ENCODE data around the gene SLC7A5.

GRCh38 chr16:87833548-87833947, 35.8 kb downstream of the SLC7A5 start:
- TF ChIP-seq, protein P1, sequence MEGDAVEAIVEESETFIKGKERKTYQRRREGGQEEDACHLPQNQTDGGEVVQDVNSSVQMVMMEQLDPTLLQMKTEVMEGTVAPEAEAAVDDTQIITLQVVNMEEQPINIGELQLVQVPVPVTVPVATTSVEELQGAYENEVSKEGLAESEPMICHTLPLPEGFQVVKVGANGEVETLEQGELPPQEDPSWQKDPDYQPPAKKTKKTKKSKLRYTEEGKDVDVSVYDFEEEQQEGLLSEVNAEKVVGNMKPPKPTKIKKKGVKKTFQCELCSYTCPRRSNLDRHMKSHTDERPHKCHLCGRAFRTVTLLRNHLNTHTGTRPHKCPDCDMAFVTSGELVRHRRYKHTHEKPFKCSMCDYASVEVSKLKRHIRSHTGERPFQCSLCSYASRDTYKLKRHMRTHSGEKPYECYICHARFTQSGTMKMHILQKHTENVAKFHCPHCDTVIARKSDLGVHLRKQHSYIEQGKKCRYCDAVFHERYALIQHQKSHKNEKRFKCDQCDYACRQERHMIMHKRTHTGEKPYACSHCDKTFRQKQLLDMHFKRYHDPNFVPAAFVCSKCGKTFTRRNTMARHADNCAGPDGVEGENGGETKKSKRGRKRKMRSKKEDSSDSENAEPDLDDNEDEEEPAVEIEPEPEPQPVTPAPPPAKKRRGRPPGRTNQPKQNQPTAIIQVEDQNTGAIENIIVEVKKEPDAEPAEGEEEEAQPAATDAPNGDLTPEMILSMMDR (IDR thresholded peaks at IDR 0.05): no peak
- TF ChIP-seq RNF2 (IDR thresholded peaks at IDR 0.05; ENCODE audit: borderline replicate concordance, low read depth): no peak
- no peak for TF ChIP-seq REST (IDR thresholded peaks at IDR 0.05)

Data from A549 (cell line).